Measurements from ENCODE around the gene LCE1F.

Gene LCE1F

DNA sequence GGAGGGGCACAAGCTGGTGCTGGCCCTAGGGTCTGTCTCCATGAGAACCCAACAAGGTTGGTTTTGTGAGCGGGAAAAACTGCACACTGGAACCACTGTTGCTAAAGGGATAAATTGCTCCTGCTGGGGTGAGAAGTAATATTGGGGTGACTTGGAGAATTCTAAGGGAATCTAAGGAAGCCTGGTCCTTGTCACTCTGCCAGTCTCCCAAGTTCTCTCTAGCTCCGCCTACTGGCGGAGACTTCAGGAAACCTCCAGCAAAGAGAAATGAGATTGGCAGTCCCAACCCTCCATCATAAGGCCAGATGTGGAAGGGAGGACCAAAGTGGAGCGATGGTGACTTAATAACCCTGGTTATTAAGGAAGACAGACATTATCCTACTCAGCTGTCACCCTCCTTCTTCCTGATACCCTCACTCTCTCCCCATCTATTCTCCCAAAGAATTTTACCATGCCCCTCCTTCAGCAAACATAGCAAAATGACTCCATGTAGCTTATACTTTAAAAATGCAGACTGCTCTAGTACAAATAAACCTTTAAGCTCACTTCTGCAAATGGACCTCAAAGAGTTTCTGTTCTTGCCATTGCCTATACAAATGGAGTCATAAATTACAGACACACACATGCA lies 2.7 kb downstream of the LCE1F start:
- DNase-seq: no peak

DNA sequence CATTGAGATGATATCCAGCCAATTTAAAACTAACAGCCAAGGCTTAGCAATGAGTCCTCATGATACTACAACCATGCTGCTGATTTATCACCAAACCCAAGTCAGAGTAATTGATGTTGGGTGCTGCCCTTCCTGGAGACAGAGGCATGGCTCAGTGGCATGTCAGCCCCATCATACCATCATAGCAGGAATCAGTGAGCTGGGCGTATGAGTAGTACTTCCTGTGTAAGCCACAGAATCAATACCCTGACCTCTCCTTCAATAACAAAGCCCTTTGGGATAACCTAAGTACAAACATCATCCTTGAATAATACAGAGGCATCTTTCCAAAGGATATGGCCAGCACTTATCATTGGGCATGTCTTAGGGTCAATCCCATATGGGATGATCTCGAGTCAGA lies 8.2 kb downstream of the LCE1F start:
- no peak for DNase-seq

DNA sequence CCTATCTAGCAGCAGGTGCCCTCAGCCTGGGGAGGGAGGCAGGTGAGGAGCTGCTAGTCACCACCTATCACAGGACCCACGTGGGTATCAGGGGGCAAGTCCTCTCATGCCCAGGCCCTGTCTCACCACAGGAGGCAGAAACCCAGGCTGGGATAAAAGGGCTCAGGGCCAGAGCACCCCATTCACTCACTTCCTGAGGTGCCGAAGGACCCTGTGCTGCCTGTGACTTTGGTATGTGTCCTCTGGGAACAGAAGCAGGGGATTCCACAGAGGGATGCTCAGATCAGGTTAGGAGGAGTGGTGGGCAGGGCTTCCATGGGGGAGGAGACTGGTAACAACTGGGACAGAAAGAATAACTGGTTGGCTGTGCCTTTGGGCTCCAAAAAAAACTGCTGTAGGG lies 11.1 kb downstream of the LCE1F start, which contains the start of gene LCE1E:
TSS of gene LCE1E (plus strand) at position 181 of the 400 bp plus-strand sequence. CDS start 1,043 bp downstream, outside the sequence.
- DNase-seq: peak; percentile 41

DNA sequence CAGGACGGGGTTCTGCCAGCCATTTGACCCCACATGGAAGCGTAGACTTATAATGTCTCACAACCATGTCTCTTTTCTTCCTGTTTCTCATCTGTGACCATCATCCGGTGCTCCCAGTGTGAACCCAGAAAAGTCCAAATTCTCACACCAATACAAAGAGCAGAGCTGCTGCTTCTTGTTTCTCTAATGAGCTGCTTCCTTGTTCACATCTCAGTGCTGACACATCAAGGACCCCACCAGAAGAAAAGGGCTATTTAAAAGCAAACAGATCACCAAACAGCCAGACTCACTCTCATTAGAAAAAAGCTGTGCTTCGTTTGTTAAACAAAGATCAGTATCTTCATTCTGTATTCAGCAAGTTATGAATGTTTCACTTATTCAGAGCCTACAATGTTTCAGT lies 20.7 kb downstream of the LCE1F start:
- DNase-seq: no peak

DNA sequence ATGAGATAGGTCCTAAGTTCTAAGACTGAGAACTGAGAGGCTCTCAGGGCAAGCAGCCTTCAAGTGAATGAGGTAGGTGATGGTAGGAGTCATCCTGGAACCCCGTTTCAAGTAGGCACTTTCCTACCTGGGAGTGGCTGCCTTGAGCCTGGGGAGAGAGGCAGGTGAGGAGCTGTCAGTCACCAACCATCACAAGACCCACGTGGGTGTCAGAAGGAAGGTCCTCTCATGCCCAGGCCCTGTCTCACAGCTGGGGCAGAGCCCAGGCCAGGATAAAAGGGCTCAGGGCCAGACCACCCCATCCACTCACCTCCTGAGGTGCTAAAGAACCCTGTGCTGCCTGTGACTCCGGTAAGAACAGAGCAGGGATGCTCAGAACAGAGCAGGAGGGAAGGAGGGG lies 21.5 kb downstream of the LCE1F start, which contains the start of gene LCE1D:
TSS of gene LCE1D (plus strand) at position 301 of the 400 bp plus-strand sequence. CDS start 1,074 bp downstream, outside the sequence.
- no peak for DNase-seq

DNA sequence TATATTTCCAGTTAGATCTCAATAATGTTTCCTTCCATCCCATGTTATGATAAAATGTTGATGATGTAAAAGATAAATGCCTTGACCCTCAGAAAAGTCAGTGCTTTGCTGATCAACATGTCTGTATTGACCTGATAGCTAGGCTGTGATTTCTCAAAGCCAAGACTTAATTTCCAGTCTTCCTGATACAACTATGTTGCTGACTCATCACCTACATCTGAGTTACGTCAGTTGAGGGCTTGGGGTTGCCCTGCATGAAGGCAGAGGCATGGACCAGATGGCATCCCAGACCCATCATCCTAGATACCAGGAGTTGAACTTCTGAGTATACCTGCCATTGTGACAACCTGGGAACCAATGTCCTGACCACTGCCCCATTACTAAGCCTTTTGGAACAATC lies 26.4 kb downstream of the LCE1F start:
- no peak for DNase-seq

DNA sequence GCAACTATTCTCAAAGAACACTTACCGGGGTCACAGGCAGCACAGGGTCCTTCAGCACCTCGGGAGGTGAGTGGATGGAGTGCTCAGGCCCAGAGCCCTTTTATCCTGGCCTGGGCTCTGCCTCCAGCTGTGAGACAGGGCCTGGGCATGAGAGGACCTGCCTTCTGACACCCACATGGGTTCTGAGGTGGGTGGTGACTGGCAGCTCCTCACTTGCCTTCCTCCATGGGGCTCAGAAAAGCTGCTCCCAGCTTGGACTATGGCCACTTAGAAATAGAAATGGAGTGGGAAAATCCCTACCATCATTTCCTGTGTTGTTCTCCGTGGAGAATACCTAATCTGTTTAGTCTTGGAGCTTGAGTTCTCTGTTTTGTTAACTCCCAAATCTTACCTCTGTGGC lies 31.6 kb downstream of the LCE1F start, which contains the start of gene LCE1C:
TSS of gene LCE1C (minus strand) at position 76 of the 400 bp plus-strand sequence. CDS start 1,173 bp downstream, outside the sequence.
- no peak for DNase-seq

DNA sequence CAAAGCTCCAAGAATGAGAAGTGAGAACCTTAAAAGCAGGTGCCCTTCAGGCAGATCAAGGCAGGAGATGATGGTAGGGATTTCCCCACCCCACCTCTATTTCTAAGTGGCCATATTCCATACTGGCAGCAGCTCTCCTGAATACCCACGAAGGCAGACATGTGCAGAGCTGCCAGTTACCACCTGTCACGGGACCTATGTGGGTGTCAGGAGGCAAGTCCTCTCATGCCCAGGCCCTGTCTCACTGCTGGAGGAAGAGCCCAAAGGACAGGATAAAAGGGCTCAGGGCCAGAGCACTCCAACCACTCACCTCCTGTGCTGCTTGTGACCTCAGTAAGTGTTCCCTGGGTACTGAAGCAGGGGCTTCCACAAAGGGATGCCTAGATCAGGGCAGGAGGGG lies 36.1 kb downstream of the LCE1F start:
- no peak for DNase-seq

DNA sequence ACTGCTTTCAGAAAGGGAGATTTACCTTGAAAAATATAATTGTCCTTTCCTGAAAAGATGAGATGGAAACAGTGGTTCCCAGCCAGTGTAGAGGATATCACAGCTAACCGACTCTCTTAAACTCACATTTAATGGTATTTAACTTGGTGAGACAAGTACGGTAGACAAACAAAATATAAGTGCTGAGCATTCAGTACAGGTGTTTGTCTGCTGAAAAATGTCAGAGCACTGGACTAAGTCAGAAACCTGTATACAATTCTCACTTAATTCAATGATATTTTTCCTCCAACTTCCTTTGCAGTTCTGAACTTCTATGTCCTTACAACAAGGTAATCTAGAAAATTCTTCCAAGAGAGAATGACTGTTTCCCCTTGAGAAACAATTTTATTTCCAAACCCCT lies 36.7 kb downstream of the LCE1F start, which contains the start of gene LCE1B:
TSS of gene LCE1B (plus strand) at position 301 of the 400 bp plus-strand sequence. CDS start 476 bp downstream, outside the sequence.
- DNase-seq: no peak

DNA sequence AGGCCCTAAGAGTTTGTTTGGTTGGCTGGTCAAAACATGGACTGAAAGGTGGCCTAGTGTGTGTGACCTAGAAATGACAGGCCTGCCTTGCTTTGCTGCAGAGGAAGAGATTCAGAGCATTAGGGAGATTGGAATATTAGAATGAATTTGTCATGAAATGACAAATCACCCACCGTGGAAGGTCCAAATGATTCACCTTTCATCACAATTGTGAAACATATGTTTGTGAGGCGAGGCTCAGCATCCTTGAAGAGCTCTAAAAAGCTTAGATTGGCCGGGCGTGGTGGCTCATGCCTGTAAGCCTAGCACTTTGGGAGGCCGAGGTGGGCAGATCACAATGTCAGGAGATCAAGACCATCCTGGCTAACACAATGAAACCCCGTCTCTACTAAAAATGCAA lies 42.4 kb downstream of the LCE1F start:
- DNase-seq: no peak

DNA sequence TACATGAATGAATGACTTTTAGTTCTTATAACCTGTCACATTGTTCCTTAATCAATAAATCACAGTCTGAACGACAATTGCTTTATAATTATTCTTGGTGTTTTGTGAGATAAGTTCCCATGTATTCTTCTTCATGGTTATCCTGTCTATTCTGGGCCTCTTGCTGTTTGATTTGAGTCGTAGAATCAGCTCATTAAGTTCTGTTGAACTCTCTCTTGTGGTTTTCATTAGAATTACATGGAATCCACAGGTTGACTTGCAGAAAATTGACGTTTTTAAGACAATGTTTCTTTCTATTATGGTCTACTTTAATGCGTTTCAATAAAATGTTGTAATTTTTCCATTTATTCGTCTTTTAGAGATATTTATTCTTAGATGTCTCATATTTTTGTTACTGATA lies 48.4 kb downstream of the LCE1F start:
- DNase-seq: no peak

DNA sequence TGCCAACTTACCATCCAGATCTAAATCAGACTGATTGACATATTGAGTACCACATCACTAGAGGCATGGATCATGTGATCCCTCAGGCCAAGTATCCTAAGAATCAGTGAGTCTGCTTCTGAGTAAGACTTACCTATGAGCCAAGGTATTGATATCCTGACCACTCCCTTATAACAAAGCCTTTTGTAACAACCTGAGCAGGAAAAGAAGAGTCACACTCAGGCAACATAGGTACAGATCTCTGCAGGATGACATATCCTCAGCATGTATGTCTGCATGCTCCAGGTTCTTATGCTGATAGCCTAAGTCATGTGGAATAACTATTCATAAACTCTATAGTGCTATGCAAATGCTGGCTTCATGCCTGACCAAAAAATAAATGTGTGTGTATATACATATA lies 50.0 kb downstream of the LCE1F start:
- no peak for DNase-seq
